GOT3 (cell line): ENCODE data around the gene NACC1.

Experiments used
- DNase-seq: peaks from one replicate; lab custom pipeline; 2025; ENCODE audit warnings: mixed read lengths; lab: John Stamatoyannopoulos, UW

The NACC1 gene

DNA sequence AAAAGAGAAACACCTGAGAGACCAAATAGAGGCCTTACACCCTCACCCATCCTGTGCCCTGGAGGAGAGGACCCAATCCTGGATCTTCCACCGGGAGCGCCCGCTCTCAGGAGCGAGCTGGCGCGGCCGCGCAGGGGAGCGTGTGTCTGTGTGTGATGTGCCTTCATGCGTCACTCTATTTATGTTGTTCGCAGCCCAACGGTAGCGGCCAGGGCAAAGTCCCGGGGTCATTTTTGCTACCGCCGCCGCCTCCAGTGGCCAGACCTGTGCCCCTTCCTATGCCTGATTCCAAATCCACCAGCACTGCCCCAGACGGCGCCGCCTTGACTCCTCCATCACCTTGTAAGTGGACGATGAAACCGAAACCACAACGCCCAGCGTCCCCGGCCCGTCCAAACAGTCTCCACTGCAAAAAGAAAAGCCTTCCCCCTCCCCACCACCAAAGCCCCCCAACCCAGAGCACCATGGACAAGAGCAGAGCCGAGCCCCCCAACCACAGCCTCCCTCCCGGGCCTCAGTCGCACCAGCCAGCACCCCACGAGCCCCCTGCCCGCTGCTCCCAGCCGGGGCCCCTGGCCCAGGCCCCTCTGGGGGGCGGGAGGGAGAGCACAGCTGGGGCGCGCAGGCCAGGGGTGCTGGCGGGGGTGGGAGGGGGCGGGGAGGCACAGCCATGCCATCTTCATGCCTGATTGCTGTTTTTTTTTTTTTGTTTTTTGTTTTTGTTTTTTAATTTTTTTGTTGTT is 30.1 kb upstream of the NACC1 start:
- DNase-seq = no peak

DNA sequence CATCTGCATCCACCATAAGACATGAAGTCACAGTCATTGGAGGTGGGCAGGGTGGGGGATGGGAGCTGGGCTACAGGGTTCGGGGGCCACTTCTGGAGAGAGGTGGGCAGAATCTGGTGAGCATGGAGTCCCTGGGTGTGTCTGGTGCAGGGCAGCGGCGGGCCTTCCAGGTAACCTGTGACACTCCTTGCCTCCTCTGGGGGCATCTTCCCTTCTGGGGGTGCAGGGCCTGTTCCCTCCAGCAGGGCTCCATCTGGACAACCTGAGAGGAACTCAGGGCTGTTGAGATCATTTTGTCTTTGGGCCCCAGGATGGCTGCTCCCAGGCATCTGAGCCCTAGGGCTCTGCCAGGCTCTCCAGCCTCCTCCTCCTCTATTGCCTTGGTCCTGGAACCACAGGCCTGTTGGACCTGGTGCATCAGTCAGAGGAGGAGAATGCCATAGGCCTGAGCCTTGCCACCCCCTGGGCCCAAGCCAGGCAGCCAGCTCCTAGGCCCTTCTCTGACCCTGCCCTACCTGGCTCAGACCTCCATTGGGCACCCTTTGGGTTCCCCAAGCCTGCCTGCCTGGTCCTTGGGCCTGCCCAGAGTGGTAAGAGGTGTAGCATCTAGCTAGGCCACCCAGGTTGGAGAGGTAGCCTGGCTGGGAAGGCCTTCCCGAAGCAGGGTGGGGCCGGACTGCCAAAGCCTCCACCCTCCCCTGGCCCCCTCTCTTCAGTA is 28.8 kb upstream of the NACC1 start:
- DNase-seq = no peak

DNA sequence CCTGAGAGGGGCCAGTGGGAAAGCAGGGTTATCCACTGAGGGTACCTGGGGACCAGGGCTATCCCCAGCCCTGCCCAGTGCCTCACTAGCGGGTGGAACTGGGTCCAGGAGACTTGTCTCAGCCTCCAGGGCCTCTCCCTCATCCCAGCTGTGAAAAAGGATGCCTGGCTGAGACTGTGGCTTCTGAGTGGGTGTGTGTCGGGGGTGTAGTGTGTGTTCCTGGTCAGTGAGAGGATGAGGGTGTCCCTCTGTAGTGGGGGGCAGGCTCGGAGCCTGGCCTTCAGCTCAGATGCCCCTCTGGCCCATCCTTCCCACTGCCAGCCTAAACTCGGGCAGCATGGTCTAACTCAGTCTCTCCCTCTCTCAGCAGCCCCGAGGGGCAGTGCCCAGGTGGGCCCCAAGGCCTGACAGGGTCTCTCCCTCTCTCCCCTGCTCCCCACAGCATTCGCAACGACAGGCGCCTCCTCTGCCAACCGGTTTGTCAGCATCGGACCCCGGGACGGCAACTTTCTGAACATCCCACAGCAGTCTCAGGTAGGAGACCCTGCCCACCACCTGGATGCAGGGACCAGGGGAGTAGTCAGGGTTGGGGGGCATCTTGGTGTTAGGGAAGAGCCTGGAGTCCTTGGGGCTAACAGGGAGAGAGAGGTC is 28.1 kb upstream of the NACC1 start:
- DNase-seq = no peak

DNA sequence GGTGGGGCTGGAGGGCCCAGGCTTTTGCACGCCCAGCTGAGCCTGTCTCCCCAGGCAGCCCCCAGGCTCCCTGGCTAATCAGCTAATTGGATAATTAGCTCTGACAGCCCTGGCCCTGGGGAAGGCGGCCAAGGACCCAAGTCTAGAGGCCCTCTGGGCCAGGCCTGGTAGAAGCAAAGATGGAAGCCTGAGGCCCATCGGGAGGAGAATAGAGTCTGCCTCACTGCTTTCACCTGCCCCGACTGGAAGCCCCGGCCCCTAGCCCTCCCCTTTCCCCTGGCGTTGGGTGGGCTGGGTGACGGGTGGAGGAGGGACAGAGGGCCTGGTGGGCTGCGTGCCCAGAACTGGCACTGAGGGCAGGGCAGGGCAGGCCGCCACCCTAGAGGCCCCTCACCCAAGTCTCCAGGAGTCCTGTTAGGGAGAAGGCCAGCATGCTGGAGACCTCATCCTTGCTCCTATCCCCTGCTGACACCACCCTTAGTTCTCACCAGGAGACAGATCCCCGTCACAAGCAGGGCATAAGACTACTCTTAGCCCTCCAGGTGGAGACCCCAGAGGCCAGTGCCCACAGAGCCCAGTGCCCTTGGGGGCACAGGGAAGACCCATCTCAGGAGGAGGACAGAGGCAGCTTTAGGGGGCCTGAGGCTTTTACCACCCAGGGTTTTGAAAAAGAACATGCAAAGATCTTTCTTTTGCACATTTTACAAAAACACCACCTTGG is 27.4 kb upstream of the NACC1 start:
- DNase-seq = no peak

DNA sequence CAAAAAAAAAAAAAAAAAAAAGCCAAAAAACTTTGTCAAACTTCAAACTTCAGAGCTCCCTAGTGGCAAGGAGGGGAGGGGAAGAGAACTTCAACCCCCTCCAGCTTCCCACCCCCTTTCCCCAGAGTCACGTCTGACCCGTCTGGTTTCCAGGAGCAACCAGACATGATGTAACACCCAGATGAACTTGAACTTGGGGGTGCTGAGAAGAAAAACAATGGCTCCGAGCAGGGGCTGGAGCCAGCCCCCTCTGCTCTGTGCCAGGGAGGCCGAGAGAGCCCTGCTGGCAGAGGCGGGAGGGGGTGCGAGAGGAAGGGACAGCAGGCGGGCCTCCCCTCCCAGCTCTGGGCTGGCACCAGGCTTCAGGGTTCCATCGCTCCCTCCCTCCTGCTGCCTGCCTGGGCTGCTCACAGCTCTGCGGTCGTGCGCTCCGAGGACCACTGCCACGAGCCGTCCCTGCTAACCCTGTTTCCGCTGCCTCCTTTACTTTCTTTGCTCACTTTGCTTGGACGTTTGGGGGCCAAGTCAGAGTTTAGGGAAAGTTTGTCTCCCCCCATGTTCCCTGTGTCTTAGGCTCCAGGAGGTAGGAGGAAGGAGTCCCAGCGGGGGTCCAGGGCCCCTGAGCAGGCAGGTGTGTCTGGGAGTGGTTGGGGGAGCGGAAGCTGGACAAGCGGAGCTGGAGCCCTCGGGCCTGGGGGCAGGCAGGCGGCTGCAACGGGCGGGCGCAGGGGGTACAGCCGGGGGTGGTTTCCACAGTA is 26.5 kb upstream of the NACC1 start:
- no peak for DNase-seq

DNA sequence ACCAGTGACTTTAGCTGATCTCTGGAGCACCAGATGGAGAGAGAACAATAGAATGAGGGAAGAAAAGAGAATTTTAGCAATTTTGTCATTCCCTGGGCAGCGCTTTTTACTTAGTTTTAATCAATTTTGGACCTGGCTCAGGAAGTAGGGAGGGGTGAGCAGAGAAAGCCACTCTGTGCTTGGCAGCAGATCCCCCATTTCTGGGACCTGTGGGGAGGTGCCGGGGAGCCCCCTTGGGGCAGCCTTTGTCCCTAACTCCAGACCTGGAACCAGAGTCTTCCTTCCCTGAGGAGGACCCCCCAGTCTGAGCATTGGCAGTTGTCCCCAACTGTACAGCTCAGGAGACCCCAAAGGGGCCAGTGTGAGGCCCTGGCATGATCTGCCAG is 25.9 kb upstream of the NACC1 start:
- DNase-seq = no peak

DNA sequence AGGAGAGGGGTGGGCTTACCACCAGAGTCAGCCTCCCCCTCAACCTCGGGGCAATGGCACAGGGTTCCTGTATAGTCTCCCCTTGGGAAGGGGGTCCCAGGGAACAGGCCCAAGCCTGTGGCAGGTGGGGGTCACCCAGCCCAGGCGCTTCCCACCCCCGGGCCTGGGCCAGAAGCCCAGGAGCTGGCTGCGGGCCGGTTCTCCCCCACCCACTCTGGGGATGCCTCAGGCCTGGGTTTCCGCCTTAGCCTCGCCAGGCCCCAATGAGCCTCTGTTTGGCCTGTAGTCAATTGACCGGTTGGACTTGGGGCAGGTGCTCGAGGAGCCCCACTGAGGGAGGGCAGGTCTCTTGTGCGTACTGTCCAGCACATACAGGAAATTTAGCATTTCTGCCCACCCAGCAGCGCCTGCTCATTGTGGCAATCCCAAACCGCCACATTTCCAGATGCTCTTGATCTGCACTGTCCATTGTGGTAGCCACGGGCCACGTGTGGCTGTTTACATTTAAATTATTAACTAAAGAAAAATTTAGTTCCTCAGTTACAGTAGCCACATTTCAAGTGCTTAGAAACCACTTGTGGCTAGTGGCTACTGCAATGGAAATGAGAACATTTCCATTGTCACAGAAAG is 25.3 kb upstream of the NACC1 start:
- DNase-seq = no peak

DNA sequence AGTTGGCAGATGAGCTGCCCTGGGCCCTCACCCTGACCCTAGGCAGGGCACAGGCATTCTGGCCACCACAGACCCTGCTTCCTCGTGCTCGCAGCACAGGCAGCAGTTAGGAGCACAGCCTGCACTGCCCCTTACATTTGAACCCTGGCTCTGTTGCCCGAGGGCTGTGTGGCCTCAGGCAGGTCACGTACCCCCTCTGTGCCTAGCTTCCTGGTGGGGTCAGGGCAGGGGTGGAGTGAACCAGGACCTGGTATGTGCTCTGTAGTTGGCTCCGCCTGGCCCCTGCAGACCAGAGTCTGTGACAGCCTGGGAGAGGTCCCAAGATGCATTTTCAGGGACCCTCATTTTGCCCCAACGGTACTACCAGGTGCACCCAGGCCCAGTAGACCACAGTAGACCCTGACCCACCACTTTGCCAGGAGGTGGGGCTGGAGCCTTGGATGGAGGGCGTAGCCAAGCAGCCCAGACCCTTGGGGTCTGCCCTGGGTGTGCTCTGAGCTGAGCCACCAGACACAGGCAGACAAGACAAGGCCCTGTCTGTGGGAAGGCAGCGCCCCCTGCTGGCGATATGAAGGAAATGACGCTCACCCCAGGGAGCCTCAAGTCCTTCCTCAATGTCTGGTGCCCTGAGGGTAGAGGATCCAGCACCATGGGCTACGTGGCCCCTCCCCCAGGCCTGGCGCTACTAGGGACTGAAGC is 24.5 kb upstream of the NACC1 start:
- DNase-seq = no peak

DNA sequence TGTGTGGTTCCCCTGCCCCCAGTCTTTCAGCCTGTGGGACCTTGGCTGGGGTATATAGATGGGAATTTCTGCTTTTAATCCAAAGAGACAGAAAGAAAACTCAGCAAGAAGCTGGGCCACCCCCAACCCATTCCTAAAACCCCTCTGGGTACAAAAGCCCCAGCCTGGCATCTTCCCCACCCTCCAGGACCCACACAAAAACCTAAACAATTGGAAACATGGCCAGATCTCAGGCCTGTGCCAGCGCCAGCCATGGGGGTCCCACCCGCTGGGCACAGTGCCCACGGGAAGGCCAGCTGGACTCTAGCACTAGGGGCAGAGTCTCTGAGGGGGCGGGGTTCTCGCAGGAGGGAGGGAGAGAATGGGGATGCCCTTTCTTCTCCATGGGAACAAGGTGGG is 24.0 kb upstream of the NACC1 start:
- no peak for DNase-seq

DNA sequence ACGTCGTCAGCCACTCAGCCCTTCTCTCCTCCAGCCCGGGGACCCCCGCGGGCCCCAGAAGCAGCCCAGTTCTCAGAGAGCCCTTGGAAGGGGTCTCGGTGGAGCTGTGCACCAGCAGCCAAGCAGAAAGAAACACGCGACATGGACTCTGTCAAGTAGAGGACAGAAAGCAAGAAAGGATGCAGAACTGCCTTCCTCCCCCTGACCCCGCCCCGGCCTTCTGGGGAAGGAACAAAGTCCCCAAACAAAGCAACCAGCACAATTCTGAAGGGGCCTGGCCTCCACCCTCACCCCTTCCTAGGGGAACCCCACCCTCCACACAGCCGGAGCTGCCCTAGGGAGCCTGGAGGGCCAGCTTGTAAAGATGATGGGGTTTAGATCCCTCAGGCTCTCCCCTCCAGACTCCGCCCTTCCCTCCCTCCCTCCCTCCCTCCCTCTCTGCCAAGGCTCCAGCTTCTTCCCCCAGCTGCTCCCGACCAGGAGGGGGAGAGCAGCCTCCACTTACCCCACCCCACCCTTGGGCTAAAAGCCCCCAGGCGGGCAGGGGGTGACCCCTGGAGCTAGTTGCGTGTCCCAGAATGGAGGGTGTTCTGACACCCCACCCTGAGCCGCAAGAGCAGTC is 23.2 kb upstream of the NACC1 start:
- no peak for DNase-seq

DNA sequence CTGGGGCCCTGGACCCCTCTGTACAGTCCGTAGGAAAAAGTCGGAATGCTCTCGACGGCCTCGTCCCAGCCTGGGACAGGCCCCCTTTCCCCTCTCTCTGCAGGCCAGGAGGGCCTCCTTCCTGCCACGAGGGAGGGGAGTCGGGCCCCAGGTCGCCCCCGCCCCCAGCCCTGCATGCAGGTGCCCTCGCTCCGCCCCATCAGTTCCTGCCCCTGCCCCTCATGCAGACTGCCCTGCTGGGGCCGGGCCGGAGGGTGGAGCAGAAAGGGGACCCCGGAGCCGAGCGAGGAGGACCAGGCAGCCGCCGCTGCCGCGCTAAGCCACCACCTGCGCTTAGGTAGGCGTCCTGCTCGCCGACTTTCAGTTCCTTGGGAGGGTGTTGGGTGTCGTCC is 22.7 kb upstream of the NACC1 start:
- DNase-seq = no peak

DNA sequence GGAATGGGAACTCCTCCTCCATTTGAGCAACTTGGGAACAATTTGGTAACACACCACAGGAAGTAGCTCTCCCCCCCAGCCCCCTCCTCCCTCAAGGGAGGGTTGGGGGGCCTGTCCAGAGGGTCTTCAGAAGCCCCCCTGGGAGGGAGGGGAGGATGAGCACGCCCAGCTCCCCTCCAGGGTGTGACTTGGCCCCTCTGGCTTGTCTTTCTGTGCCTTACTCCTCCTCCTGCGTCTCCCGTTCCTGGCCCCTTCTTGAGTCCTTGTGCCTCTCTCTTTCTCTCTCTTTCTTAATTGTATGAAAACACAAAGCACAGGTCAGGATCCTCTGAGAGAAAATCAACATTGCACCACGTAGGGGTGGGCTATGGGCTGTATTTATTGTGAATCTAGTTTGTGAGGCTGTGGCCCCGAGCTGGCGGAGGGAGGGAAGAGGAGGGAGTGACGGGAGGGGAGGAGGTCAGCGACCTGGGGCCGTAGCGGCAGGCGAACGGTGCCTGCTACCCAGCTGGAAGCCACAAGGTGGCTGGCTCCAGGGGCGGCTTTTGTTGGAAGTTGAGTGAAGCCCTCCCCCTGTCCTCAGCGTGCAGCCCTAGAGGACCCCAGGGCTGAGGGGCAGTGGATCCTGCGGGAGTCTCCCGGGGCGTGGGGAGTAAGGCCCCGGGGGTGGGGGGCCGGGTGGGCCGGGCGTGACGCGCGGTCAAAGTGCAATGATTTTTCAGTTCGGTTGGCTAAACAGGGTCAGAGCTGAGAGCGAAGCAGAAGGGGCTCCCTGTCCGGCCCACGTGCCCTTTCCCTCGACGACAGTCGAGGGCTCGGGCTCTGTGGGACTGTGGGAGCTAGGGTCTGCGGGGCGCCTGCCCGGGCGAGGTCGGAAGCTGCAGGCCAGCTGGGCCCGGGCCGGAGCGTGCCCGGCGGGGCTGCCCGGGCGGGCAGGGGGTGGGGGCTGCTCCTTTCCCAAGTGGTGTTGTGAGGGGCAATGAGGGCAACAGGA is 21.8 kb upstream of the NACC1 start:
- no peak for DNase-seq

DNA sequence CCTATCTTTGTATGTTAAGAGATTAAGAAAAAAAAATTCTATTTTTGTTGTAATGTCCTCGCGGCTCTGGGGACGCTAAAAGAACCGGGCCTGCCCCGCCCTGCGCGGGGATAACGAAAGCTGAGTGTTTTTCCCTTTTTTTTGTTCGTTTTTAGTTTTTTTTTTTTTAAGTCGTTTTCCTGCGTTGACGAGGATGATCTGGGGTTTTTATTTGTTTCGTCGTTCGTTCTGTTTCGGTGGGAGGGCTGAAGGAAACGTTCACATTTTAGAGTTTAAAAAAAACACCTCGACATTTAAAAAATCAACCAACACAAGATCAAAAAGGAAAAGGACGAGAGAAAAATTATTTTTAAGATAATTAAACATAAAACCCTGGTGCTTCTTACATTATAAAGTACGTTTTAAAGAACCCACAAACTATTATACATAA is 21.0 kb upstream of the NACC1 start:
- DNase-seq = no peak

DNA sequence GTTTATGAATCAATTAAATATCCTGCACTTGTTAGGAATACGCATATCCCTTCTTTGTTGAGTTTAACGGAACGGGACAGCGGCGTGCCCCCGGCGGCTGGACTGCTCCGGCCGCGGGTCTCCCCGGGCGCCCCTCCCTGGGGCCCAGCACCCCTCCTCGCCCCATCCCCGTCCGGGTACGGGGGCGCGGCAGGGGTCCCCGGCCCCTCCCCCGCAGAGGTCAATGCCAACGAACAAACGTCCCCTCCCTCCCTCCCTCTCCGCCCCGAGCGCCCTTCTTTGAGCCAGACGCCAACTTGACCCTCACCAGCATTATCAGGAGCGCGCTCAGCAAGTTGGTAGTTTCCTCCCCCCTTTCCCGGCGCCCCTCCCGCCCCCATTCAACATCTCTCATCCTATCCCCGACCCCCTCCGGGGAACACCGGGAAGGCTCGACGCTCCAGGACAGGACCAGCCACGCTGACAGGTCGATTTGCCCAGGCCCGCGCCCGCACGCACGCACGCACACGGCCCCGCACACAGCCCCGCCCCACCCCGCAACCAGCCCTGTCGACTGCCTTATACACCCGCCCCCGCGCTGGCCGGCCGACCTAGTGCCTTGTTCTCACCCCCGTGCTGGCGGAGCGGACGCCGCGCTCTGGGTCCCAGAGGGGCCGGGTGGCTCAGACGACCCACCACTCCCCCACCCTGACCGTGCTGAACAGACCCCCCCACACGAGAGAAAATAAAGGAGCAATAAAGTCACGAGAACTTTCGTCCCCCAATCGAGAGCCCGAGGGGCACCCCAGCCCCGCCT is 20.4 kb upstream of the NACC1 start:
- DNase-seq = no peak

DNA sequence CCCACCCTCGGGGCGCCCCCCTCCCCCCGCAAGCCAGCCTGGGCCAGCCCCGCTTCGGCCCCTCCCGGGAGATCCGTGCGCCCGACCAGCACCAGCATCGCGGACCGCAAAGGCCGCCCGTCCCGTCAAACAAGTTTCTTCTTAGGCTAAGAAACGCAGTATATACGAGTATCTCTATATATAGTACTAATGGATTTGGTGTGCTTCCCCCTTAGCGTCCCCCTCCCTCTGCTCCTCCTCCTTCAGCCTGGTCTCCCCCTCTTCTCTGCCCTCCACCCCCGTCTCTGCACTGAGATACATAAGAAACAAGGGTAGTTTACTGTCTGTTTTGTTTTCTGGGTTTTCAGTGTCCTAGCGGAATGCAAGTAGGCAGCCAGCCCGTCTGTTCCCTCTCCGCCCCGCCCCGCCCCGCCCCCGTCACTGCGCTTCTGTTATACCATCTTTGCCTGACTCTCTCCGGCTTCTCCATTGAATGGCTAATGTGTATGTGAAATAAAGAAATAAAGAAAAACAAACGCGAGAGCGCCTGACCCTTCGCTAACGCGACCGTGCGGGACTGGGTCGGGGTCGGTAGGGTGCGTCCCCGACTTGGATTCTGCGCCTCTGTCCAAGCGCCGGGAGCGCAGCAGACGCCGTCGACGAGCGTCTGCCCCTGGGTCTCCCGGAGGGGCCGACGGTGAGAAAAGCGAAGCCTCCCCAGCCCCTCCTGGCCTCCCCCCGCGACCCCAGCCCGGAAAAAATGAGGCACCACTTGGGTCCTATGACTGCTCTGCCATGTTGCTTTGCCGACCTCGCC is 19.6 kb upstream of the NACC1 start:
- no peak for DNase-seq

DNA sequence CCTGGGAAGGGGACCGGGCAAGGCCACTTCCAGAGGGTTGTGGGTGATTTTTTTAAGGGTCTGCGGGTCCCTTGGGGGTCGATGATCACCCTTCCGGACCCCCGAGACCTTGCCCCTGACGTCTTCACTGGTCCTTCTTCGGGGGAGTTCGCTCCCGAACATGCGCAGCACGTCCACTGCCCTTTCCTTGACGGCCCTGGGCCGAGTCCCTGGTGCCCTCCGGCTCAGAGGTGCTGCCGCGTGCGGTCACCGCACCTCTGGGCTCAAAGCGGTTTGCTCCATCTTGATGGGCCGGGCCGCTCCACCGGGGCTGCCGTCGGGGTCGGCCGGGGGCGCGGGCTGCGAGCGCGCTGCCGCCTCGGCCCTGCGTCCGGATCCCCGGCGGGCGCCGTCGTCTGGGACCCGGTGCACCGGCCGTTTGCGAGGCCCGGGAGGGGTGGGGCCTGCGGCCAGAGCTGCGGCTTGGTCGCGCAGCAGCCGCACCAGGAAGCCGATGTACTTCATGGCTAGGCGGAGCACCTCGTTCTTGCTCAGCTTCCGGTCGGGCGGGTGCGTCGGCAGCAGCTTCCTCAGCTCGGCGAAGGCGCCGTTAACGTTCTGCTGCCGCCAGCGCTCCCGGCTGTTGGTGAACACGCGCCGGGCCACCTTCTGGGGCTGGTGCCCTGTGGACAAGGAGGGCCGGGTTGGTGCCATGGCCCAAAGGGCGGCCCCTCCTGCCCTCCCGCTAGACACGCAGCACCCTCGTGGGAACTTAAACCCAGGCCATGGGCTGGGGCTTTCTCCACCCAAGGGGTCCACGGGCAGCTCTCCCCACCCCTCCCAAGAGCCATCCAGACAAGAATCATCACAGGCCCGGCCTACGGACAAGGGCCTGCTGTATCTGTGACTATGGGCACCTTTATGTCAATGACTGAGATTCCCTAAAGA is 18.7 kb upstream of the NACC1 start:
- no peak for DNase-seq
